Lung microvascular endothelial cell (primary cell): ENCODE data around the gene MVB12B. TPM values are rescaled to one million over a fixed set of nuclear protein-coding genes. Genes with fewer than 3 reads are reported as not detected.
A peak's percentile ranks its signal among the peaks of the same experiment; 100 is the strongest.

Experiments used
- DNase-seq, 2 donors: peaks; one replicate each; pipeline versions ENCODE4 v3.0.0 to v3.0.0-alpha.2; 2010; ENCODE audit warnings: low read depth in 2 of 2
- total RNA-seq: library from RNA; depleted of rRNA; stranded (reverse); fragments of >200 nt; gene quantifications from 2 replicates; pipeline ENCODE4 v1.2.1, GENCODE V29; 2014

The MVB12B gene
- total RNA-seq, 1 donor from 2014 or later, result 16.9 TPM

DNA sequence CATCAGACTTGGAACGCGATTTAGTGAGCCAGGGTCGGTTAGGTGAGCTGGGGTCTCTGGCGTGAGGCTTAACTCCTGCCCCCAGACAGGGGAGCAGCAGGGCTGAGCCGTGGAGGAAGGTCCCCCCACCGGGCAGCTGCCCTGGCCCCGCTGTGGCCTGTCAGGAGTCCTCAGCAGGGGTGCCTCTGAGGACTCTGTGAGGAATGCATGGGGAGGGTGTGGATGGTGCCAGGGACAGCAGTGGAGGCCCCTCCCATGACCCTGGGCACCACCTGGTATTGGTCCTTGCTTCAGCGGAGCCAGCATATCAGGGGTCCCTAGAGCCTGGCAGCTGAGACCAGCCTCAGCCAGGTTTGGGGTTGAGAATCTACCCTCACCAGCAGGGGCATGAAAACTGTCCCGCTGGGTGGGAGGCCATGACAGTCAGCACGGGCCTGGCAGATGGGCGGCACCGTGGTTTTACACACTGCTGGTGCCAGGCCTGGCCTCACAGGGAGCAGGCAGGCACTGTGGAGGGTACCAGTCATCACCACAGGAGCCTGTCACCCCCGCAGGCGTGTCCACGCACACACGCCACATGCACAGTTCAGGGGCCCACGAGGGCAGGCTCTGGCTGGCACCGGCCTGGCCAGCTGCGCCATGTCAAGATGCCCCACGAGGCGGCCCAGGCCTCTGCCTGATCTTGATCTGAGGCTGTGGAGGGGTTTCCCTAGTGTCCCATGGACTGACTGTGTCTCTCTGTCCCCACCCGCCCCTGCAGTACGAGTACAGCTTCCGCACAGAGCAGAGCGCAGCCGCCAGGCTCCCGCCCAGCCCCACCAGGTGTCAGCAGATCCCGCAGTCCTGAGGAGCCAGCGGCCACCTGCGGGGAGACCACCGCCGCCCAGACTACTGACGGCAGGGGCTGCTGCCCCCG lies 176.0 kb downstream of the MVB12B start:
- DNase-seq, result no peak

DNA sequence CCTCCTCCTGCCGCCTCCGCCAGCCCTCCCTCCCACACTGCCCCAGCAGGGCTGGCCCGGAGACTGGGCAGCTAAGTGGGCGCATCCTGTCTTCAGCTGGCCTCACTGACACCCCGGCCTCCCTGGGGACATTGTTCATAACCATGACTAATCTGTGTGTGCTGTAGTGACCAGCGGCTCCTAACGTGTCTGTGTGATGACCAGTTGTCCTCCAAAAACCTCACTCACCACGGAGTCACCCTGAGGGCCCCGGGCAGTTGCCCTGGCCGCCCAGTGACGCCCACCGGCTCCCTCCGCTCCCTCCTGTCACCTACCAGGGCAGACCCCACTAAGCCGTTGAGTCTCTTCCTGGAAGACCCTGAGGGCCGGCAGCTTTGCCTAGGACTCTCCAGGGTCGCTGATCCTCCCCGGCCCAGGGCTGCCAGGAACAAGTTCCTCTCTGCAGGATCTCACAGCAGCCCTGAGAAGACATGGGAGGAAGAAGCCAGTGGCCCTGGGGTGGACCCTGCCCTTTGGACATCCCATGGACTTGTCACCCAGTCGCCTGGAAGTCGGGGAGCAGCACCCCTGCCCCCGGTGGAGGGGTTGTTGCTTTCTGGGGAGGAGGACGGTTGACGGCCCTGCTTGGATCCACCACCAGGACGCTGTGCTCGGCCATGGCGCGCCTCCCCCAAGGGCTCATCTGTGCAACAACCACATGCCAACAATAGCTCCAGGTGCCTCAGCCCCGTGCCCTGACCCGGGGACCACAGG lies 176.9 kb downstream of the MVB12B start:
- DNase-seq, result no peak

GRCh38 chr9:126504086-126504976 lies 177.7 kb downstream of the MVB12B start:
- DNase-seq, result no peak

GRCh38 chr9:126504977-126505455 lies 178.4 kb downstream of the MVB12B start:
- DNase-seq, result no peak

- DNase-seq, result no peak
Observed at GRCh38 chr9:126505697-126506346, 179.2 kb downstream of the MVB12B start.

- DNase-seq, result no peak
Observed at GRCh38 chr9:126506361-126507317, 180.0 kb downstream of the MVB12B start.

- DNase-seq, result no peak
Observed at GRCh38 chr9:126507318-126508109, 180.9 kb downstream of the MVB12B start.

GRCh38 chr9:126508171-126508591 lies 181.6 kb downstream of the MVB12B start:
- no peak for DNase-seq

DNA sequence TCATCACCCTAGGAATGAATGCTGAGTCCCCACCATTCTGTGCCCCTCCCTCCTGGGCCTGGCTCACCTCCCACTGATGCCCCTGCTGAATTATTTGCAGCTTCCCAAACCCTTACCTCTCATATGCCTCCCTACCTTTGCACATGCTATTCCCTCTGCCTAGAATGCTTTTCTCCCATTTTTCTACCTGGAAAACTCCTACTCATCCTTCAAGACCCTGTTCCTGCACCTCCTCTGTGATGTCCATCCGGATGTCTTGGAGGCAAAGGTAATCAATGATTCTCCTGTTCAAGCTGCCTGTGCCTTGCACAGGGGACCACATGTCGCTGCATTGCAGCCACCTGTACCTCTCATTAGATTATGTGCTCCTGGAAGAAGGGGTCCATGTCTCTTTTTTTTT lies 182.3 kb downstream of the MVB12B start:
- DNase-seq, result no peak

DNA sequence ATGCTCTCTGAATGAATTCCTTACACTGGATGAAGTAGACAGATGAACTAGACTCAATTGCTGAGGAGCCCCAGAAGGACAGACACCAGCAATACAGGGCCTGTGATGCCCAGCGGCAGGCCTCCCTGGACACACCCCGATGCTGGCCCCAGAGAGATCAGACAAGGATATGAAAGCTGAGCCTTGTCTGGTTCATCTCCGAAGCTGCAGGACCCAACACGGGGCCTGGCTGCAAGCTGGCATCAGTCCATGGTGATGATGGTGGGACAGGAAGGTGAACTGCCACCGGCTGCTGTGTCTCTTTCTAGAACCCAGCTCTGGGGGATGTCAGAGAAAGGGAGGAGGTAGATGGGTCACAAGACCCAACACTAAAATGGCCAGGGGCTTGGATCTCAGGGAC lies 183.1 kb downstream of the MVB12B start:
- DNase-seq, result no peak

DNA sequence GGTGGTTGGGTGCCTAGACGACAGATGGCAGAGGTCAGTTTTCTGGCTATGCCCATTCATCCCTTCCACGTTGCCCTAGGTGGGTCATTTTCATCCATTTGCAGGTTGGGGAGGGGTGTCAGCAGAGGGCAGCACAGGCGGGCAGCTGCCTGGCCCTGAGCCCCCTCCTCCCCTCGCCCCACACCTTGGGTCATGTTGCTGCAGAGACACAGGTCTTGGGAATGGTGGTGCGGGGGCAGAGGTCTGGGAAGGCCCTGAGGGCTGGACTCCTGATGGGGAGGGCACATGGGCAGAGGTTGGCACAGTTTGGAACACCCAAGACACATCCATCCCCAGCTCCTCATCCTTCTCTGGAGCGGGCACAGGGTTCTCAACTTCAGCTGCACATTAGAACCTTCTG lies 183.9 kb downstream of the MVB12B start:
- no peak for DNase-seq

- no peak for DNase-seq
Observed at GRCh38 chr9:126511411-126511810, 184.8 kb downstream of the MVB12B start.

DNA sequence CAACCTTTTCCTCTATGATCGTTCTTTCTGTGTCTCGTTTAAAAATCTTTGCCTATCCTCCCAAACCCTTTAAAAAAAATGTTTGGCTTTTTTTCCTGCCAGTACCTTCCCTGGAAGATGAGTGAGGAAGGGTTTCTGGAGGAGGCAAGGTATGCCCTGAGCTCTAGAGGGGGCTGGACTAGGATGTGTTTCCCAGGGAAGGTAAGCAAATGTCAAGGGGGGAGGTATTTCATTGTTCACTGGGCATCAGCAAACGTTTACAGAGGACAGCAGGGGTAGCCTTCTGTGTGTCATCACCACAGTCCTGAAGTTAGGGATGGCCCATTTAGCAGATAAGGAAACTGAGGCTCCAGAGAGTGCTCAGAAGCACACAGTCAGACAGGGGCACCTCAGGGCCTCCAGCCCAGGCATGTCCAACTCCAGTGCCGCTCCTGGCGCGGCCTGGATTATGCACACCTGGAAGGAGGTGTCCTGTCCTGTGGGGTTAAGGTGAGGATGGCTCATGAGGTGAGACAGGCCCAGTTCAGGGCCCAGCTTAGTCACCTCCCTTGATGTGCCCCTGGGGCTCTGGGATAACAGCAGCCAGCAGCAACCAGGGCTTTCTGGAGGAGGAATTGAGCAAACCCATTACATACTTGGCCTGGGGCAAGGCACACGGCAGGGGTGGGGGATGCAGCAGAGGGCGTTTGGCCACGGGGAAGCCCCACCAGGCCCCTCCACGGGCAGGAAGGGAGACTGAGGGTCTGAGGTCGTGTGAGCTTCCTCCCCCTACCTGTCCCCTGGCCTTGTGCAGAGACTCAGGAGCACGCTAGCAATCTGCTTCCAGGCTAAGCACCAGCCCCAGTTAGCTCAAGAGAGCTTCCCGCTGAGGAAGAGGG lies 186.8 kb downstream of the MVB12B start:
- no peak for DNase-seq

- DNase-seq, result peak; percentile 36 to 65
Observed at GRCh38 chr9:126514037-126514821, 187.6 kb downstream of the MVB12B start.

- no peak for DNase-seq
Observed at GRCh38 chr9:126515001-126515872, 188.6 kb downstream of the MVB12B start.

- no peak for DNase-seq
Observed at GRCh38 chr9:126515873-126516505, 189.4 kb downstream of the MVB12B start.
